GM12878 (cell line): ENCODE data around the gene SPOCD1.

Source experiments
- CBFB ChIP-seq: IDR thresholded peaks from 2 replicates; pipeline ENCODE4 v1.6.1; 2016; ENCODE audit warnings: antibody characterized with exemption, low read depth
- CREM ChIP-seq: IDR thresholded peaks from 2 replicates; pipeline ENCODE4 v1.6.1; 2014; ENCODE audit warnings: antibody characterized with exemption, low read depth
- KAT2A ChIP-seq: conservative IDR thresholded peaks from 2 replicates; pipeline ENCODE4 v1.6.1; 2011; ENCODE audit warnings: low read depth, low read length; ENCODE audit not compliant: control insufficient read depth
- KDM1A ChIP-seq: fragments of 200-600 bp; sonication (generic); IDR thresholded peaks from 2 replicates; pipeline ENCODE4 v1.6.1; 2016; ENCODE audit warnings: borderline replicate concordance
- MXI1 ChIP-seq: fragments of 150-350 bp; IDR thresholded peaks from 2 replicates; pipeline ENCODE4 v1.6.1; 2011; ENCODE audit warnings: low read depth, mild to moderate bottlenecking, inconsistent platforms, low read length, improper control_type of control experiment
- POLR2A ChIP-seq: IDR thresholded peaks from 2 replicates; pipeline ENCODE4 v1.6.1; 2011; ENCODE audit warnings: low read depth, mild to moderate bottlenecking, low read length
- TAF1 ChIP-seq: IDR thresholded peaks from 2 replicates; pipeline ENCODE4 v1.6.1; 2011; ENCODE audit warnings: mild to moderate bottlenecking, low read depth, low read length, borderline replicate concordance
- TF ChIP-seq, protein P1 (sequence below): fragments of 450-650 bp; IDR thresholded peaks from 2 replicates; pipeline ENCODE4 v1.6.1; 2017; ENCODE audit warnings: borderline replicate concordance
- TF ChIP-seq, protein P2 (sequence below), 3 experiments: IDR thresholded peaks in 2 of 3; conservative IDR thresholded peaks in 1 of 3; 2 replicates each; pipeline ENCODE4 v1.5.1; 2011; ENCODE audit warnings: low read depth in 3 of 3, low read length in 3 of 3, mild to moderate bottlenecking in 3 of 3, control low read depth in 2 of 3, moderate library complexity in 2 of 3, inconsistent platforms in 1 of 3, mixed read lengths in 1 of 3; ENCODE audit not compliant: control insufficient read depth in 2 of 3, insufficient read depth in 1 of 3; ENCODE audit errors: extremely low read depth in 1 of 3
- TF ChIP-seq, protein P3 (sequence below): IDR thresholded peaks from 2 replicates; pipeline ENCODE4 v1.6.1; 2012; ENCODE audit warnings: low read depth, low read length, improper control_type of control experiment

DNA sequence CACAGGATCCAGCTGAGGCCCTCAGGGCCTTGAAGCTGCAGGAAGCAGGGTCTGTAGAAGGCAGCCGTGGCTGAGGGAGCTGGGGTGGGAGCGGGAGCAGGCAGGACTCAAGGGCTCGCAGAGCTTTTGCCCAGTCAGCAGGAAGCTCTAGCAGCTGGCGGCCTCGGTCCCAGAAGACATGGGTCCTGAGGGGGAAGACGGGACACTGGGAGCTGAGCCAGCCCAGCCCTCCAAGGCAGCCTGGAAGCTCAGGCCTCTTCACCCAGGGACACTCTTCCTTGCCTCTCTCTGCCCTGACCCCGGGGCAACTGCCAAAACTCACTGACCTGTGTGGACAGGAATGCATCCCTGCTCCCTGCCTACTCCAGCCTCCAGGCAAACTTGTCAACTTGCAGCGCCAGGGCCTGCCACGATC lies 60.6 kb downstream of the SPOCD1 start:
- TF ChIP-seq KDM1A (no peak), POLR2A (no peak), MXI1 (no peak), CBFB (no peak), CREM (no peak), KAT2A (no peak), TAF1 (no peak)
- TF ChIP-seq, protein P1, sequence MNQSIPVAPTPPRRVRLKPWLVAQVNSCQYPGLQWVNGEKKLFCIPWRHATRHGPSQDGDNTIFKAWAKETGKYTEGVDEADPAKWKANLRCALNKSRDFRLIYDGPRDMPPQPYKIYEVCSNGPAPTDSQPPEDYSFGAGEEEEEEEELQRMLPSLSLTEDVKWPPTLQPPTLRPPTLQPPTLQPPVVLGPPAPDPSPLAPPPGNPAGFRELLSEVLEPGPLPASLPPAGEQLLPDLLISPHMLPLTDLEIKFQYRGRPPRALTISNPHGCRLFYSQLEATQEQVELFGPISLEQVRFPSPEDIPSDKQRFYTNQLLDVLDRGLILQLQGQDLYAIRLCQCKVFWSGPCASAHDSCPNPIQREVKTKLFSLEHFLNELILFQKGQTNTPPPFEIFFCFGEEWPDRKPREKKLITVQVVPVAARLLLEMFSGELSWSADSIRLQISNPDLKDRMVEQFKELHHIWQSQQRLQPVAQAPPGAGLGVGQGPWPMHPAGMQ = no peak
- TF ChIP-seq, protein P2, sequence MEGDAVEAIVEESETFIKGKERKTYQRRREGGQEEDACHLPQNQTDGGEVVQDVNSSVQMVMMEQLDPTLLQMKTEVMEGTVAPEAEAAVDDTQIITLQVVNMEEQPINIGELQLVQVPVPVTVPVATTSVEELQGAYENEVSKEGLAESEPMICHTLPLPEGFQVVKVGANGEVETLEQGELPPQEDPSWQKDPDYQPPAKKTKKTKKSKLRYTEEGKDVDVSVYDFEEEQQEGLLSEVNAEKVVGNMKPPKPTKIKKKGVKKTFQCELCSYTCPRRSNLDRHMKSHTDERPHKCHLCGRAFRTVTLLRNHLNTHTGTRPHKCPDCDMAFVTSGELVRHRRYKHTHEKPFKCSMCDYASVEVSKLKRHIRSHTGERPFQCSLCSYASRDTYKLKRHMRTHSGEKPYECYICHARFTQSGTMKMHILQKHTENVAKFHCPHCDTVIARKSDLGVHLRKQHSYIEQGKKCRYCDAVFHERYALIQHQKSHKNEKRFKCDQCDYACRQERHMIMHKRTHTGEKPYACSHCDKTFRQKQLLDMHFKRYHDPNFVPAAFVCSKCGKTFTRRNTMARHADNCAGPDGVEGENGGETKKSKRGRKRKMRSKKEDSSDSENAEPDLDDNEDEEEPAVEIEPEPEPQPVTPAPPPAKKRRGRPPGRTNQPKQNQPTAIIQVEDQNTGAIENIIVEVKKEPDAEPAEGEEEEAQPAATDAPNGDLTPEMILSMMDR (IDR thresholded peaks at IDR 0.05 in 2 of 3, conservative IDR thresholded peaks at IDR 0.05 in 1 of 3; ENCODE audit: control insufficient read depth in 2 of 3, extremely low read depth in 1 of 3, insufficient read depth in 1 of 3, low read depth in 3 of 3, low read length in 3 of 3) = no peak
- TF ChIP-seq, protein P3, sequence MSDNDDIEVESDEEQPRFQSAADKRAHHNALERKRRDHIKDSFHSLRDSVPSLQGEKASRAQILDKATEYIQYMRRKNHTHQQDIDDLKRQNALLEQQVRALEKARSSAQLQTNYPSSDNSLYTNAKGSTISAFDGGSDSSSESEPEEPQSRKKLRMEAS = no peak
